NB4 (cell line): ENCODE measurements around the gene RSRC1.

Source experiments
- DNase-seq: peaks from one replicate; pipeline ENCODE4 v3.0.0; 2010; ENCODE audit warnings: low read depth
- H3K4me3 ChIP-seq: one replicate; pipeline ENCODE4 v1.5.1; 2011; ENCODE audit warnings: mild to moderate bottlenecking, low read depth, low read length, moderate library complexity
- CTCF ChIP-seq: IDR thresholded peaks from one replicate; pipeline ENCODE4 v1.5.1; 2012; ENCODE audit warnings: low read depth, low read length
- MYC ChIP-seq: IDR thresholded peaks from 2 replicates; pipeline ENCODE4 v1.6.1; 2011; ENCODE audit warnings: low read depth, low read length
- POLR2A ChIP-seq: IDR thresholded peaks from 2 replicates; pipeline ENCODE4 v1.6.1; 2011; ENCODE audit warnings: mild to moderate bottlenecking; ENCODE audit not compliant: insufficient read length; ENCODE audit errors: extremely low read depth
- TF ChIP-seq, protein P1 (sequence below): IDR thresholded peaks from 2 replicates; pipeline ENCODE4 v1.6.1; 2011; ENCODE audit warnings: low read depth, low read length

RSRC1 gene

GRCh38 chr3:158379517-158379916 lies 269.6 kb downstream of the RSRC1 start:
- no peak overlapping the region for H3K4me3 ChIP-seq
- no peak for DNase-seq
- TF ChIP-seq, protein P1, sequence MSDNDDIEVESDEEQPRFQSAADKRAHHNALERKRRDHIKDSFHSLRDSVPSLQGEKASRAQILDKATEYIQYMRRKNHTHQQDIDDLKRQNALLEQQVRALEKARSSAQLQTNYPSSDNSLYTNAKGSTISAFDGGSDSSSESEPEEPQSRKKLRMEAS, result no peak
- no peak for TF ChIP-seq MYC
- TF ChIP-seq CTCF, result no peak
- TF ChIP-seq POLR2A, result no peak

DNA sequence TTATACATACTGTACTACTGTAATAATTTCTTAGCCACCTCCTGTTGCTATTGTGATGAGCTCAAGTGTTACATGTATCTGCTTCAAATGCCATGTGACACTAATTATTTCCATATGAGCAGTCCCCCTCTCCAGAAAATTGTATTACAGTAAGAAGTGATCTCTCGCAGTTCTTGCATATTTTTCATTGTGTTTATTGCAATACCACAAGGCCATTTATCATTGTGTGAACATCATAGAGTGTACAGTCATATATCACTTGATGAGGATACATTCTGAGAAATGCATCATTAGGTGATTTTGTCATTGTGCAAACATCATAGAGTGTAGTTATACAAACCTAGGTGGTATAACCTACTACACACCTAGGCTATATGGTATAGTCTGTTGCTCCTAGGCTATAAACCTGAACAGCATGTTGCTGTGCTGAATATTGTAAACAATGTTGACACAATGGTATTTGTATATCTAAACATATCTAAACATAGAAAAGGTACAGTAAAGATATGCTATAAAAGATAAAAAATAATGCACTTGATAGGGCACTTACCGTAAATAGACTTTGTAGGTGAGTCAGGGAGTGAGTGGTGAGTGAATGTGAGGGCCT lies 271.5 kb downstream of the RSRC1 start:
- no peak for DNase-seq
- H3K4me3 ChIP-seq, result no peak overlapping the region
- TF ChIP-seq CTCF (no peak), MYC (no peak), POLR2A (no peak)
- TF ChIP-seq, protein P1, result no peak

GRCh38 chr3:158382479-158382878 lies 272.6 kb downstream of the RSRC1 start:
- no peak for DNase-seq
- H3K4me3 ChIP-seq, result no peak overlapping the region
- TF ChIP-seq POLR2A (no peak), CTCF (no peak), MYC (no peak)
- TF ChIP-seq, protein P1, result no peak

- TF ChIP-seq POLR2A (no peak), CTCF (no peak), MYC (no peak)
- TF ChIP-seq, protein P1, result no peak
- no peak overlapping the region for H3K4me3 ChIP-seq
- DNase-seq, result no peak
Observed at GRCh38 chr3:158384019-158384418, 274.1 kb downstream of the RSRC1 start.

GRCh38 chr3:158395421-158395820 lies 285.5 kb downstream of the RSRC1 start:
- no peak for TF ChIP-seq POLR2A
- TF ChIP-seq MYC, result no peak
- TF ChIP-seq, protein P1, result no peak
- no peak for TF ChIP-seq CTCF
- DNase-seq, result no peak
- H3K4me3 ChIP-seq, result no peak overlapping the region
